ENCODE data around the gene NRG2. TPM values are rescaled to one million over a fixed set of nuclear protein-coding genes. Genes with fewer than 3 reads are reported as not detected.

The NRG2 gene
- total and polyA plus RNA-seq, 2 donors (not counting 3 experiments of a cell fraction or from before 2014, with no cell fraction given): 0.26 to 0.42 TPM

- no TSS peak for BruUV-seq (replicated peaks)
- DNase-seq (ENCODE audit: low read depth, low spot score): no peak
- Histone ChIP-seq H3K36me3 (ENCODE audit: control insufficient read depth in 2 of 2, extremely low read depth in 1 of 2, insufficient read depth in 2 of 2, low read length in 2 of 2) (no peaks in the 10 kb centered on the region), H4K20me1 (replicated peaks; ENCODE audit: control insufficient read depth, extremely low read depth, insufficient read depth, low read length) (no peaks in the 10 kb centered on the region), H3K27me3 (ENCODE audit: control insufficient read depth in 2 of 2, insufficient read depth in 2 of 2, low read length in 2 of 2) (peaks cover 0 to 3% of the 10 kb centered on the region in 2 experiments), H3K27ac (ENCODE audit: insufficient read depth, low read depth, low read length) (no peak overlapping the region), H3K4me1 (ENCODE audit: control insufficient read depth, extremely low read depth, insufficient read depth, low read length) (no peaks in the 10 kb centered on the region), H2AFZ (ENCODE audit: low read depth, low read length) (no peak overlapping the region), H3K4me3 (replicated peaks in 1 of 3; ENCODE audit: insufficient read depth in 1 of 3, low read depth in 1 of 3, low read length in 3 of 3) (no peak overlapping the region), H3K4me2 (ENCODE audit: insufficient read depth, low read length) (no peak overlapping the region), H3K9me1 (replicated peaks; ENCODE audit: control insufficient read depth, extremely low read depth, insufficient read depth, low read length) (no peaks in the 10 kb centered on the region), H3K9me3 (replicated peaks; ENCODE audit: control insufficient read depth, insufficient read depth, low read length) (no peaks in the 10 kb centered on the region), H3K9ac (replicated peaks; ENCODE audit: extremely low read depth, insufficient read depth, low read length) (no peak overlapping the region), H3K79me2 (ENCODE audit: control insufficient read depth, insufficient read depth, low read length) (no peaks in the 10 kb centered on the region)
- TF ChIP-seq MAX (IDR thresholded peaks at IDR 0.05; ENCODE audit: insufficient read depth, insufficient read length) (no peak), JUN (IDR thresholded peaks at IDR 0.05; ENCODE audit: borderline replicate concordance, insufficient read depth, insufficient read length, low read depth) (no peak), POLR2A (IDR thresholded peaks at IDR 0.05; ENCODE audit: low read depth, low read length) (no peak), MYC (IDR thresholded peaks at IDR 0.05; ENCODE audit: low read depth, low read length) (no peak), FOS (IDR thresholded peaks at IDR 0.05; ENCODE audit: borderline replicate concordance, insufficient read depth, low read length) (no peak), GATA2 (IDR thresholded peaks at IDR 0.05; ENCODE audit: insufficient read depth, insufficient read length, low read depth, low read length) (no peak), EZH2 (IDR thresholded peaks at IDR 0.05; ENCODE audit: borderline replicate concordance, low read depth, low read length, severe bottlenecking) (no peak), POLR2AphosphoS5 (IDR thresholded peaks at IDR 0.05; ENCODE audit: insufficient read depth, low read depth, low read length) (no peak), CTCF (IDR thresholded peaks at IDR 0.05; ENCODE audit: extremely low read depth in 1 of 2, insufficient read depth in 1 of 2, low read depth in 1 of 2, low read length in 2 of 2) (no peak)
- no peak for FAIRE-seq
- POLR2A ChIA-PET: no interaction called here
- dilution Hi-C loops (cut with MboI; ENCODE audit: extremely low pct_ligation_motif_present, low sequenced_read_pairs): no loop called here
- CTCF ChIA-PET: interaction anchor here (0.8 to 2.8 kb wide), 7 partner anchors 9 to 97 kb away, joined by 3 to 15 read pairs (median 5); no protein-coding TSS in a partner anchor
- intact Hi-C loops (cut with micrococcal nuclease): no loop called here
Measured at GRCh38 chr5:139872052-139872766, 170.9 kb downstream of the NRG2 start.

Measured in endothelial cell of umbilical vein (primary cell).